AG20443 (cell line): ENCODE data around the gene ATP2B2.

ENCODE experiments used
- DNase-seq: peaks from one replicate; pipeline ENCODE4 v3.0.0; 2012; ENCODE audit warnings: low spot score, mixed read lengths

ATP2B2 gene

GRCh38 chr3:10510743-10511432 is 5.5 kb upstream of the ATP2B2 start:
- no peak for DNase-seq

GRCh38 chr3:10510086-10510742 is 4.8 kb upstream of the ATP2B2 start:
- no peak for DNase-seq

GRCh38 chr3:10509325-10509724 is 3.9 kb upstream of the ATP2B2 start:
- DNase-seq, result no peak

- DNase-seq, result no peak
Measured at GRCh38 chr3:10508619-10509260, 3.4 kb upstream of the ATP2B2 start.

DNA sequence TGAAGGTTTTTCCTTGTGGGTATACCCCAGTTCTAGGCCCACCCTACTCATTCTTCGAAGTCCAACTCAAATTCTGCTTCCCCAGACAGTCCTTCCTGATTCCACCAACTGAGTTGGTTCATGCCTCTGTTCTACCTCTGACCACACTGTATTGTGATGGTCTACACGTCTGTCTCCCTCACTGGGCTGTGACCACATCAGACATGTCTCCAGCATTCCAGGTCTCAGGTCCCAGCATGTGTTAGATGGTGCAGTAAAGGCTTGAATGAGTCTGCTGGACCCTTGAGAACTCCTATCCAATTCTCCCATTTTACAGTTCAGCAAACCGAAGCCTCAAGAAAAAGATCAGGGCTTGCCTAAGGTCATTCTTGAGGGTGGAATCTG is 2.8 kb upstream of the ATP2B2 start:
- DNase-seq, result no peak

DNA sequence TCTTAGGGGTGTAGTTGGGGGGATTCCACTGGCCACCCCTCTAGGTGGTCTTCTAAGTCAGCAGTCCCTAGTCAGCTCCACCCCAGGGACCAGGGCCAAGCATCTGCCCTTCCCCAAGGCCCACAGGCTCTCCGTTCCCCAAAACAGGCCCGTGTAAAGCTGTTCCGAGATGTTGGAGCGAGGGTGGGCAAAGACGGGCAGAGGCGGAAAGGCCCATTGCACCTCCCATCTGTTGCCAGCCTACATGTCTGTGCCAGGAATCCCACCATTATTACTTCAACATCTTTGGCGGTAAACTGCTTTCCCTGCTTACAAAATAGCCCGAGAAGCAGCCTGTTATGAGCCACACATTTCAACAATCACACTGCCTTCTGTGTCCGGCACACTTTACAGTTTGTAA is 1.9 kb upstream of the ATP2B2 start:
- no peak for DNase-seq

DNA sequence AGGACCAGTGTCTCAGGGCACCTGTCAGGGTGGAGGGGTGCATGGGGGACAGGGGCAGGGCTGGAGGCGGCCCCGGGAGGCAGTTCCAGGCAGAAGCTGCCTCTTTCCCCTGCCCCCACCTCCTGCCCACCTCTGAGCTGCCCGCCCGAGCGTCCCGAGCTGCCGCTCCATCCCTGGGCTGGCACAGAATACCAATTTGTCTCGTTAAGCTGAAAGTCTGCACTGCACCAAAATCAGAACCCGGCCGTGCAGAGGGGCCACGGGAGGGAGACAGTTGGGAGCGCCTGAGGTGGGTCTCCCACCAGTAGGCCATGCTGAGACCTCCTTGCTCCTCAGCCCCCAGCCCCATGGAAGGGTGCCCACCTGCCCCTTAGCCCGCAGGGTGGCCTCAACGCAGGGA is 1.3 kb upstream of the ATP2B2 start:
- no peak for DNase-seq

DNA sequence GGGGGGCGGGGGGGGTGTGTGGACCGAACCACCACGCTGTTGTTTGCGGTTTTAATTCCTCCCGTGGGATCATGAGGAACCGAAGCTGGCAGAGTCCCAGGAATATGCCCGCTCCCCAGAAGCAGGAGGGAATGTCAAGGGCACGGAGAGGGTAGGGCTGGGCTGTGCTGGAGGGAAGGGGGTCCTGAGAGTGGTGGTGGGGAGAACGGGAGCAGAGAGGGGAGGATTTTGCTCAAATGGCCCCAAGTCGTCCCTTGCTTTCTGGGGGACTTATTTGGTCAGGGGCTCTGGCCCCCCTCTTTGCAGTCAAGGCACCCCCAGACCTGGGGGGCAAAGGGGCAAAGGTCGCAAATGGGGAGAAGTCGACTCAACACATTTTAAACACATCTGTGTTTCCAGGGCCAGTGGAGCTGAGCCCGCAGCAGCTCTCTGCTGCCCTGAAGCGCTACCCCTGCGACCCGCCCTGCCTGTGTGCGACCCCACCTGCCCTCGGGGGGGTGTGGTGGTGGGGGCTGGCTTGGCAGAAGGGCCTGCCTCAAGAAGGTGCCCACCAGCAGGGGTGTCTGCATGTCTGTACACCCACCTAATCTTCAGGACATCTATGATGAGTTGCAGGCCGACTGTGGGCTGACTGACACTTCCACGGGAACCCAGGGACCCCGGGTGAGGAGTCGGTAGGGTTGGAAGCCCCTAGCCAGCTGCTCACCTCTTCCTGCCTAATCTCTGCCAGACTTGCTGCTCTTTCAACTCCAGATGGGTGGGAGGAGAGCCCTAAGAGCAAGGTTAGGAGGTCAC is 602 bp upstream of the ATP2B2 start:
- DNase-seq, result no peak

GRCh38 chr3:10504171-10505049 is 976 bp downstream of the ATP2B2 start:
- DNase-seq, result no peak

- no peak for DNase-seq
Measured at GRCh38 chr3:10503217-10503796, 2.1 kb downstream of the ATP2B2 start.

GRCh38 chr3:10502185-10502880 is 3.1 kb downstream of the ATP2B2 start:
- DNase-seq, result no peak

DNA sequence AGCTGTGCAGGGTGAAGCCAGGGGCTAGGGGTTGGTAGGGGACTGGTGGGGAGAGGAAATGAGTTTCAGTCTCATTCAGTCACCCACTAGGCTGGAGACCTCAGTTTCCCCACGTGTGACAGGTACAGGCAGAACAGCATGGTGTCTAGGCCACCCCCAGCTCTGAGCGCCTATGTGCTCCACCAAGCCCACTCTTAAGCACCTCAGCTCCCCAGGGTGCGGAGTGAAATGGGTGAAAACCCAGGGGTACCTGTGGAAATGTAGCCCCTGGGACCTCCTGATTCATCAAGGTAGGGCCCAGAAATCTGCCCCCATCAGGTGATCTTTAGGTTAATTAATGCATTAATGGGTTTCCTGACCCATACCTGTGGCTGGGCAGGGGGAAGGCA is 3.7 kb downstream of the ATP2B2 start:
- no peak for DNase-seq

- DNase-seq, result no peak
Measured at GRCh38 chr3:10500717-10501663, 4.4 kb downstream of the ATP2B2 start.

DNA sequence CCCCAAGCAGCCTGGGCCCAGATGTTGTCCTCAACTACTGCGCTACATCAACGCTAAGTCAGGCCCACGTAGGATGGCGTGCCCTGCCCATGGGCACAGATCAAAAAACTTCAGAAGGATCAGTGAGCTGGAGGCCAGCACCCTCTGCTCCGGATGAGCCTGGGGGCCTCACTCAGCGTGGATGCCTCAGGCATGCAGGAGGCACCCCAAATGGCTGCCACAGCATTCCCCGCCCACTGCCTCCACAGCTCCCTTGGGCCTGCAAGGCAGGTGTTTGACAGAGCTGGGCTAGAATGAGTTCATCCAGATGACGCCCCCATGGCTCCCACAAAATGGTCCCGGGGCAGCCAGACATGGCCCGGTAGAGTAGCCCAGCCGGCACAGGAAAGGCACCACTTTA is 7.1 kb downstream of the ATP2B2 start:
- DNase-seq, result no peak

GRCh38 chr3:10497439-10497838 is 7.9 kb downstream of the ATP2B2 start:
- no peak for DNase-seq

DNA sequence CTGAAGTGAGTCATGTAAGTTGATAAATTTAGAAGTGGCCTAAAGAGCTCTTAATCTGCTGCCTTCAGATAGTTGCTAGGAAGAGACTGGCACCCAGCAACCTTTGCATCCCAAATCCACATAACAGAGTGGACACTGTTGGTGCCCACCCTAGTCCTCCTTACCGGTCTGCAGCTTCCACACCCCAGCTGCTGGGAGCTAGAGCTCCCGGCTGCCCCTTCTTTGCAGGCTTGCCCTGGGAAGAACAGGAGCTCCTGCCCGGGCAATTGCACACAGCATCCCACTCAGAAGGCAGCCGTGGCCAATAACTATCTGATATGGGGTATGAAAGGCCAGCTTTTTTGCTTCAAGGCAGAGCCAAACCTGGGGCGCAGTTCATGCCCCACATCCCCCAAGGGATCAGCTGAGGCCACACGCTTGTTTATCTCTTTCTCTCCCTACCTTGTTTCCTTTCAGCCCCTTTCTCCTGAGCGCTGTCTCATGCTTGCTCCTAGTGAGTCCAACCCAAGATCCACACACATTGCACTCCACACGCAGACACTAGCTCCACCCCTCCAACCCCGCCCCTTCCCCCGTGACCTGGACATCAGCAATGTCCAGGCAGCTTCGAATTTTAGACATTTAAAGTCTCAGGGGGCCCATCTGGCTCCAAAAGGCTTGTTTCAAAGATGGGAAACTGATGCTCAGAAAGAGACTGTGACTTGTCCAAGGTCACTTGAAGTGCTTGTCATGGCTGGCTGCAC is 9.1 kb downstream of the ATP2B2 start:
- no peak for DNase-seq

GRCh38 chr3:10495614-10496013 is 9.8 kb downstream of the ATP2B2 start:
- no peak for DNase-seq

- DNase-seq, result no peak
Measured at GRCh38 chr3:10495003-10495402, 10.4 kb downstream of the ATP2B2 start.

GRCh38 chr3:10494180-10494579 is 11.2 kb downstream of the ATP2B2 start:
- DNase-seq, result no peak
